BE2C (cell line): ENCODE results near the gene AP1B1.

Experiments used
- DNase-seq: peaks from one replicate; pipeline ENCODE4 v3.0.0-alpha.2; 2020
- H3K27me3 ChIP-seq: fragments of 250-450 bp; sonication (Bioruptor Pico); 2 replicates; pipeline ENCODE4 v1.5.1; 2020; ENCODE audit warnings: mild to moderate bottlenecking
- H3K36me3 ChIP-seq: fragments of 250-450 bp; sonication (Bioruptor Pico); 2 replicates; pipeline ENCODE4 v1.5.1; 2020; ENCODE audit warnings: mild to moderate bottlenecking
- H3K4me1 ChIP-seq: fragments of 250-450 bp; sonication (Bioruptor Pico); 2 replicates; pipeline ENCODE4 v1.5.1; 2020
- H3K4me3 ChIP-seq: 2 replicates; pipeline ENCODE4 v1.5.1; 2011; ENCODE audit warnings: low read depth, low read length
- H3K9me3 ChIP-seq: fragments of 250-450 bp; sonication (Bioruptor Pico); 2 replicates; pipeline ENCODE4 v1.5.1; 2020
- TF ChIP-seq, protein P1 (sequence below): IDR thresholded peaks from 2 replicates; pipeline ENCODE4 v1.5.1; 2012; ENCODE audit warnings: mild to moderate bottlenecking, low read depth, low read length

Gene AP1B1

GRCh38 chr22:29353860-29354259, 34.5 kb downstream of the AP1B1 start:
- TF ChIP-seq, protein P1, sequence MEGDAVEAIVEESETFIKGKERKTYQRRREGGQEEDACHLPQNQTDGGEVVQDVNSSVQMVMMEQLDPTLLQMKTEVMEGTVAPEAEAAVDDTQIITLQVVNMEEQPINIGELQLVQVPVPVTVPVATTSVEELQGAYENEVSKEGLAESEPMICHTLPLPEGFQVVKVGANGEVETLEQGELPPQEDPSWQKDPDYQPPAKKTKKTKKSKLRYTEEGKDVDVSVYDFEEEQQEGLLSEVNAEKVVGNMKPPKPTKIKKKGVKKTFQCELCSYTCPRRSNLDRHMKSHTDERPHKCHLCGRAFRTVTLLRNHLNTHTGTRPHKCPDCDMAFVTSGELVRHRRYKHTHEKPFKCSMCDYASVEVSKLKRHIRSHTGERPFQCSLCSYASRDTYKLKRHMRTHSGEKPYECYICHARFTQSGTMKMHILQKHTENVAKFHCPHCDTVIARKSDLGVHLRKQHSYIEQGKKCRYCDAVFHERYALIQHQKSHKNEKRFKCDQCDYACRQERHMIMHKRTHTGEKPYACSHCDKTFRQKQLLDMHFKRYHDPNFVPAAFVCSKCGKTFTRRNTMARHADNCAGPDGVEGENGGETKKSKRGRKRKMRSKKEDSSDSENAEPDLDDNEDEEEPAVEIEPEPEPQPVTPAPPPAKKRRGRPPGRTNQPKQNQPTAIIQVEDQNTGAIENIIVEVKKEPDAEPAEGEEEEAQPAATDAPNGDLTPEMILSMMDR, result no peak
- H3K27me3 ChIP-seq, result no peaks in the 10 kb centered on the region
- H3K36me3 ChIP-seq, result peaks cover 75% of the 10 kb centered on the region
- DNase-seq, result no peak
- H3K4me3 ChIP-seq, result no peak overlapping the region
- peaks cover 6% of the 10 kb centered on the region for H3K4me1 ChIP-seq
- no peaks in the 10 kb centered on the region for H3K9me3 ChIP-seq

- no peak for DNase-seq
- Histone ChIP-seq H3K27me3 (no peaks in the 10 kb centered on the region), H3K36me3 (peaks cover 72% of the 10 kb centered on the region), H3K4me1 (peaks cover 6% of the 10 kb centered on the region), H3K4me3 (no peak overlapping the region), H3K9me3 (no peaks in the 10 kb centered on the region)
- TF ChIP-seq, protein P1, result no peak
Measured at GRCh38 chr22:29353286-29353685, 35.1 kb downstream of the AP1B1 start.

GRCh38 chr22:29352778-29353177, 35.6 kb downstream of the AP1B1 start:
- no peak overlapping the region for H3K4me3 ChIP-seq
- DNase-seq, result no peak
- TF ChIP-seq, protein P1, result no peak
- peaks cover 71% of the 10 kb centered on the region for H3K36me3 ChIP-seq
- H3K9me3 ChIP-seq, result no peaks in the 10 kb centered on the region
- peaks cover 6% of the 10 kb centered on the region for H3K4me1 ChIP-seq
- H3K27me3 ChIP-seq, result no peaks in the 10 kb centered on the region

DNA sequence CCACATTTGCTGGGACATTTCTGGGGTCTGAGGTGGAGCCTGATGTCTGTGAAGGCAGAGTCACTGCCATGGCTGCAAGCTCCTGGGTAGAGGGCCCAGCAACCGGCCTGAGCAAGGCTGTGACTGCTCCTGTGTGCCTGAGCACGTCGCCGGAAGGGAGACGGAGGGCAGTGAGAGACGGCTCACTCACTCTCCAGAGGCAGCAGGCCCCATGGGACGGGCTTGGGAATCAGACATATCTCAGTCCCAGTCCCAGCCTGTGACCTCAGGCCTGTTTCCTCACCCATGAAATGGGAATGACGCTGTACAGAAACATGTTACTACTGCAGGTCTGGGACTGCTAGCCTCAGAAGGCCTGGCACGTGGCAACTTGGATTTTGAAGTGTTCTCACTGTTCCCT, 36.5 kb downstream of the AP1B1 start:
- peak; percentile 85 for DNase-seq
- no peak overlapping the region for H3K4me3 ChIP-seq
- peaks cover 72% of the 10 kb centered on the region for H3K36me3 ChIP-seq
- TF ChIP-seq, protein P1, result no peak
- H3K27me3 ChIP-seq, result no peaks in the 10 kb centered on the region
- H3K4me1 ChIP-seq, result peaks cover 6% of the 10 kb centered on the region
- no peaks in the 10 kb centered on the region for H3K9me3 ChIP-seq

DNA sequence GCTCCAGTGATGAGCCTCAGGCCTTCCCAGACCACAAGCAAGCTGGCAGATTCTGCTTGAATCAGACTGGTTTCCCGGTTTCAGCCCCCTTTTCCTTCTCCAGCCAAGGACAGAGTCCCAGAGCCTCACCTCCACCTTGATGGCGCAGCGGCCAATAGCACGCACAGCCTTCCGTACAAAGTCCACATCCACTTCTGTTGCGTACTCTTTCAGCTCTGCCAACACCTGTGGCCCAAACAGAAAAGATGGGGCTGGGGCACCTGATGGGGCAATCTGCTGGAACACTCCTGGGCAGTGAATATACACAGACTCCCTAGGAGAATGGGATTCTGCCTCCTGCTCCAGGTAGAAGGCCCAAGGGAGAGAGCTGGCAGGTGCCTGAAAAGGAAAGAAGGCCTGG, 37.3 kb downstream of the AP1B1 start:
- Histone ChIP-seq H3K4me1 (peaks cover 6% of the 10 kb centered on the region), H3K27me3 (no peaks in the 10 kb centered on the region), H3K9me3 (no peaks in the 10 kb centered on the region), H3K36me3 (peaks cover 80% of the 10 kb centered on the region), H3K4me3 (no peak overlapping the region)
- TF ChIP-seq, protein P1, result no peak
- no peak for DNase-seq

DNA sequence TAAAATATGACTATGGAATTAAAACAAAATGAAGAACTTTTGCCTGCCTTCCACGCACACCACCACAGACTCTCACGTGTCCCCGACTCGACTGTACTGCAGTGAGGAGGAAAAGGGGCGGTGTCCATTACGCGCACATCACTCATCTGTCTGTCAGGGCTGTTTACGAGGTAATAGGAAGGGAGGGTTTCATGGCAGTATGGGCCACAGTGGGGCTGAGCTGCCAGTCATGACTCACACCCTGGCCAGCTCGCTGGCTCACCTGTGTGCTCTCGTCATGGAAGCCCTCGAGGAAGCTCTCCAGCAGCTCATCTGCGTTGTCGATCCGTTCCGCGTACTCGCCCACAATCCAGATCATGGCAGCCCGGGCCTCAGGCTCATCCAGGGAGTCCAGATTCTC, 39.4 kb downstream of the AP1B1 start:
- H3K4me1 ChIP-seq, result peaks cover 6% of the 10 kb centered on the region
- H3K36me3 ChIP-seq, result peaks cover 72% of the 10 kb centered on the region
- TF ChIP-seq, protein P1, result no peak
- no peaks in the 10 kb centered on the region for H3K9me3 ChIP-seq
- H3K27me3 ChIP-seq, result no peaks in the 10 kb centered on the region
- H3K4me3 ChIP-seq, result no peak overlapping the region
- no peak for DNase-seq
